HUES64 (cell line): ENCODE data around the gene PBX2.
"Not testable (repeated sequence)": the region's sequence is repeated elsewhere in the genome, so short reads cannot be mapped to it uniquely, and the experiment has no call there.

ENCODE experiments used
- H3K27ac ChIP-seq: 2 replicates; pipeline ENCODE4 v1.7.0; 2013; ENCODE audit warnings: low read depth, low read length, inconsistent platforms
- H3K27me3 ChIP-seq: 2 replicates; pipeline ENCODE4 v1.6.1; 2013; ENCODE audit warnings: mild to moderate bottlenecking, low read length; ENCODE audit not compliant: insufficient read depth
- H3K36me3 ChIP-seq: 2 replicates; pipeline ENCODE4 v1.6.1; 2013; ENCODE audit warnings: mild to moderate bottlenecking, low read length; ENCODE audit not compliant: insufficient read depth
- H3K4me1 ChIP-seq: 2 replicates; pipeline ENCODE4 v1.6.1; 2013; ENCODE audit warnings: mild to moderate bottlenecking, low read length, moderate library complexity; ENCODE audit not compliant: insufficient read depth
- H3K4me3 ChIP-seq: 2 replicates; pipeline ENCODE4 v1.5.1; 2013; ENCODE audit warnings: mild to moderate bottlenecking, low read length, moderate library complexity
- H3K9ac ChIP-seq: 2 replicates; pipeline ENCODE4 v1.6.1; 2013; ENCODE audit warnings: mild to moderate bottlenecking, low read depth, low read length
- H3K9me3 ChIP-seq: 2 replicates; pipeline ENCODE4 v1.6.1; 2013; ENCODE audit warnings: low read depth, low read length; ENCODE audit not compliant: insufficient read depth
- WGBS: fragments of 150-250, 120-280 bp; methylation state at CpG from one replicate; pipeline ENCODE4 v1.1.7; 2013; ENCODE audit warnings: missing lambda C conversion rate; 5-methylcytosine and 5-hydroxymethylcytosine counted together

PBX2 gene

DNA sequence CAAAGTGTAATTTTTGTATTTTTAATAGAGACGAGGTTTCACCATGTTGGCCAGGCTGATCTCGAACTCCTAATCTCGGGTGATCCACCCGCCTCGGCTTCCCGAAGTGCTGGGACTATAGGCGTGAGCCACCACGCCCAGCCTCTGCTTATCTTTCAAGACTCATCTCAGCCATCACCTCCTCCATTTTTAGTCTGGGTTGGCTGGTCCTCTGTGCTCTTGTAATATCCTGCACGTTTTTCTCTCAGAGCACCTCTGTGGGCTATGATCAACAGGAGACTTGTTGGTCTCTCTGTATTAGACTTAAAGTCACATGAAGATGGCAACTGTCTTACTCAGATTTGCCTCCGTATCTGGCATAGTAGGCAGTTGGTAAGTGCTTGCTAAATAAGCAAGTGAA, 26.3 kb upstream of the PBX2 start:
- Histone ChIP-seq H3K9me3 (no peaks in the 10 kb centered on the region), H3K27ac (no peak overlapping the region), H3K9ac (no peak overlapping the region), H3K36me3 (no peaks in the 10 kb centered on the region), H3K27me3 (no peaks in the 10 kb centered on the region), H3K4me1 (no peaks in the 10 kb centered on the region), H3K4me3 (no peak overlapping the region)
- 89% methylated on average over 10 of the region's 10 CpGs for WGBS

DNA sequence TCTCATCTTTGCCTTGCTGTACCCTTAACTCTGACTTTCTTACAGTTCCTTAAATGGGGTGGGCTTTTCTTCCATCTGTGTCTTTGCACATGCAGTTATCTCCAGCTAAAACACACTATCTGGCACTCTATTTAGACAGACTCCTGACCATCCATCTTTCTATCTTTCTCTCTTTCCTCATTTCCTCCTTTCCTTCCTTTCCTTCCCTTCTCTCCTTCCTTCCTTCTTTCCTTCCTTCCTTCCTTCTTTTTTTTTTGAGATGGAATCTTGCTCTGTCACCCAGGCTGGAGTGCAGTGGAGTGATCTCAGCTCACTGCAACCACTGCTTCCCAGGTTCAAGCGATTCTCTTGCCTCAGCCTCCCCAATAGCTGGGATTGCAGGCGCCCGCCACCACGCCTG, 25.6 kb upstream of the PBX2 start:
- WGBS, result 92% methylated on average over 1 of the region's 4 CpGs
- Histone ChIP-seq H3K9ac (no peak overlapping the region), H3K36me3 (no peaks in the 10 kb centered on the region), H3K27me3 (no peaks in the 10 kb centered on the region), H3K9me3 (no peaks in the 10 kb centered on the region), H3K27ac (no peak overlapping the region), H3K4me1 (no peaks in the 10 kb centered on the region), H3K4me3 (no peak overlapping the region)

DNA sequence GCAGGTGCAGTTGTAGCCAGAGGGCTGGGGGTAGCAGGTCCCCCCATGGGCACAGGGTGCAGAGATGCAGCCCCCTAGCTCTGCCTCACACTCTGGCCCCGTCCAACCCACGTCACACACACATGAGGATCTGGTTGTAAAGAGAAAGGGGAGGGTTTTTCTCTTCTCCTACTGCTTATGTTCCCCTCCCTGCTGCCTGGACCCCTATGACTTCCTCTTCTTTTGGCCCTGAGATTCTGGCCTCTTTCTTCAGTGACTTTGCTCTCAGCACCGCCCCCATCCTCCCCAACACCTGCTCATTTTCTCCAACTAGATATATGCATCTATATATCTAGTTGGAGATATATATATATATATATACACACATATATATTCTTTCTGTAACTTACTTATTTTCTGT, 24.1 kb upstream of the PBX2 start:
- WGBS, result no CpG with 5 or more reads among the region's 3 CpGs
- no peaks in the 10 kb centered on the region for H3K4me1 ChIP-seq
- H3K27me3 ChIP-seq, result no peaks in the 10 kb centered on the region
- H3K36me3 ChIP-seq, result no peaks in the 10 kb centered on the region
- no peak overlapping the region for H3K4me3 ChIP-seq
- no peak overlapping the region for H3K9ac ChIP-seq
- no peak overlapping the region for H3K27ac ChIP-seq
- no peaks in the 10 kb centered on the region for H3K9me3 ChIP-seq

DNA sequence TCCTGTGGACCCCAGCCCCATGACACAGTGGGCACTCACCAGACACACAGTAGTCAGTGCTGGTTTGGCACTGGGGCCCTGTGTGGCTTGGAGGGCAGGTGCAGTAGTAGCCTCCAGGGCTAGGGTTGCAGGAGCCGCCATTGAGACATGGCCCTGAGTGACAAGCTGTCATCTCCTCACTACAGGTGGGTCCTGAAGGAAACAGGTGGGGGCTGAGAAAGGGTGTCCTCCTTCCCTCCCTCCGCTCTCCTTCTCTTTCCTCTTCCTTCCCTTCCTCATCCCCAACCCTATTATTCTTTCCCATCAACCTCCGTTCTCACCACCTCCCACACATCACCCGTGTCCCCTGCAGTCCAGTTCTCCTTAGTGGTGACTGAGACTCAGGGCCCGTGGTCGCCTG, 23.6 kb upstream of the PBX2 start:
- H3K9me3 ChIP-seq, result no peaks in the 10 kb centered on the region
- no peak overlapping the region for H3K27ac ChIP-seq
- H3K9ac ChIP-seq, result no peak overlapping the region
- WGBS, result 87% methylated on average over 6 of the region's 6 CpGs
- no peak overlapping the region for H3K4me3 ChIP-seq
- no peaks in the 10 kb centered on the region for H3K36me3 ChIP-seq
- H3K27me3 ChIP-seq, result no peaks in the 10 kb centered on the region
- H3K4me1 ChIP-seq, result no peaks in the 10 kb centered on the region

DNA sequence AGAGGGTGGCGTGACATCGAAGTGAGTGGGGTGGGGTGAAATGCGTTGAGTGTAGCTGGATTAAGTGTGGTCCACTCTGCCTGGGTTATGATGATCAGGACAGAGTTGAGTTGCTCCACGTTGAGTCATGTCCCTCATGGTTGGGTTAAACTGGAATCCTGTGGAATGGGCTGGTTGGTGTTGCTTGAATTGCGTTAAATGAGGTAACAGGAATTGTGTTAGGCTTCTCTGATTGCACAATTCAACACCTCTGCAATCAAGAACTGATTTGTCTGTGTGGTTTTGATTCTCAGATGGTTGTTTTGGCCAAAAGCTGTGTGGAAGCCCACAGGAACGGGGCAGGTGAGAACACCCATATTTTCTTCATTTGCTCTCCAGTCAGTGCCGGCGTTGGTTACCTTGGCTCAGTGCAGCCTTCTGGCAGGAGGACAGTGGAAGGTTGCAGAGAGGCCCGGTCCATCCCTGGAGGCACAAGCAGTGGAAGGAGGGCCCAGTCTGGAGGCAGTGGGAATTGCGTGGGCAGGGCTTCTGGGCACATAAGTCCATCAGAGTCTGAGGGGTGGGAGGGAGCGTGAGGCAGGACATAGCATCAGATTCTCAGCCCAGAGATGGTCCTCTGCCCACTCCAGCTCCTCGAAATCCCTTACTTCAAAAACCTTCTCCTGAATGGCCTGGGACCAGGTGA, 22.2 kb upstream of the PBX2 start:
- Histone ChIP-seq H3K27me3 (no peaks in the 10 kb centered on the region), H3K27ac (no peak overlapping the region), H3K4me3 (no peak overlapping the region), H3K36me3 (no peaks in the 10 kb centered on the region), H3K9me3 (no peaks in the 10 kb centered on the region), H3K9ac (no peak overlapping the region), H3K4me1 (no peaks in the 10 kb centered on the region)
- 91% methylated on average over 12 of the region's 12 CpGs for WGBS

DNA sequence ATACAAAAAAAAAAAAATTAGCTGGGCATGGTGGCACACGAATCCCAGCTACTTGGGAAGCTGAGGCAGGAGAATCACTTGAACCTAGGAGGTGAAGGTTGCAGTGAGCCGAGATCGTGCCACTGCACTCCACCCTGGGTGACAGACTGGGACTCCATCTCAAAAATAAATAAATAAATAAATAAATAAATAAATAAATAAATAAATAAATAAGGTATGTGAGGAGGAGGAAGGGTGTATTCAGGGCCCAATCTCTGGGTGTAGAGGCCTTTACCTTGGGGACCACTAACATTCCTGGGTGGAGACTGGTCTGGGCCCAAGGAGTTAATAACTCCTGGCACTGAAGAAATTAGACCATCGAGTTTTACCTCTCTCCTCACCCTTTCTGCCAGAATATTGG, 21.4 kb upstream of the PBX2 start:
- not testable (repeated sequence) for H3K36me3 ChIP-seq, H3K27ac ChIP-seq, H3K4me3 ChIP-seq, H3K27me3 ChIP-seq, H3K4me1 ChIP-seq, H3K9me3 ChIP-seq, H3K9ac ChIP-seq
- WGBS, result 87% methylated on average over 3 of the region's 4 CpGs

DNA sequence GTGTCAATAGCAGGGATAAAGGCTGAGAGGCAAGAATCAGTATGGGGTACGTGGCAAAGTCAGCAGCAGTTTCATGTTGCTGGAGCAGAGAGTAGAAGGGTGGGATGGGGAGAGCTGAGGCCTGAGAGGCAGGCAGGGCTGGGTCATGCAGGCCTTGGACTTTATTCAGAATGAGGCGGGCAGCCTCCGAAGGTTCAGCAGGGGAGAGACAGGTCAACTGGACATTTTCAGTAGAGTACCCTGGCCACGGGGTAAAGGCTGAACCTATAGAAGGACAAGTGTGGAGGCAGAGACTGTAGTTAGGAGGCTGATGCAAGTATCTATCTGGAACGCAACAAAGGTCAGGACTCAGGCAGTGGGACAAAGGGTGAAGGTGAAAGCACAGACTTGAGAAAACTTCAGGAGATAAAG, 20.2 kb upstream of the PBX2 start:
- Histone ChIP-seq H3K4me3 (no peak overlapping the region), H3K4me1 (no peaks in the 10 kb centered on the region), H3K9ac (no peak overlapping the region), H3K27ac (no peak overlapping the region), H3K27me3 (no peaks in the 10 kb centered on the region), H3K36me3 (no peaks in the 10 kb centered on the region), H3K9me3 (no peaks in the 10 kb centered on the region)
- 83% methylated on average over 5 of the region's 5 CpGs for WGBS

DNA sequence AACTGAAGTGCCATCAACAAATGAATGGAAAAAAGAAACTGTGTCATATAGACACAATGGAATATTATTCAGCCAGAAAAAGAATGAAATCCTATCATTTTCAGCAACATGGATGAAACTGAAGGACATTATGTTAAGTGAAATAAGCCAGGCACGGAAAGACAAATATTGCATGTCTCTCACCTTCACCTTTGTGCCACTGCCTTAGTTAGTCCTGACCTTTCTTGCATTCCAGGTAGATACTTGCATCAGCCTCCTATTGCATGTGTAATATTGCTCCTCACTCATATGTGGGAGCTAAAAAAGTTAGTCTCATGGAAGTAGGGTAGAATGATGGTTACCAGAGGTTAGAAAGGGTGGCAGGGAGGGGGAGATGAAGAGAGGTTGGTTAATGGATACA, 19.0 kb upstream of the PBX2 start:
- 100% methylated on average over 1 of the region's 1 CpG for WGBS
- H3K27ac ChIP-seq, result no peak overlapping the region
- no peaks in the 10 kb centered on the region for H3K4me1 ChIP-seq
- no peaks in the 10 kb centered on the region for H3K36me3 ChIP-seq
- H3K4me3 ChIP-seq, result no peak overlapping the region
- H3K9ac ChIP-seq, result no peak overlapping the region
- no peaks in the 10 kb centered on the region for H3K27me3 ChIP-seq
- H3K9me3 ChIP-seq, result no peaks in the 10 kb centered on the region

DNA sequence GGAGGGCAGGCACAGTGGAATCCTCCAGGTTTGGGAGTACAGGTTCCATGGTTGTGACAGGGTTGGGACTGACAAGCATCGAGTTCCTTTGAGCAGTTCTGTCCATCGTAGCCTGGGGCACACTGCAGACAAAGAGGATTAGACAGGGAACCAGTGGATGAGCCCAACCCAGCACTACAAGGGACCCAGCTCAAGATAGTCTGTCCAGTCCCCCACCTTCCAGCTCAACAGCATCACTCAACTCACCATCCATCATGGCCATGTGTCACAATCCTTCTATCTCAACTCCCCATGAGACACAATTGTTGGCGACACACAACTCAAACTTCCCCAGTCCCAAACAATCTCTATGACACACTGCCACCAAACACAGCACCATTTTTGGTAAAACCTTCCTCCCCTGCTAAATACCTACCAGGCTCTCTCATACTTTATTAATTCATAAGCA, 14.3 kb upstream of the PBX2 start:
- 85% methylated on average over 3 of the region's 3 CpGs for WGBS

DNA sequence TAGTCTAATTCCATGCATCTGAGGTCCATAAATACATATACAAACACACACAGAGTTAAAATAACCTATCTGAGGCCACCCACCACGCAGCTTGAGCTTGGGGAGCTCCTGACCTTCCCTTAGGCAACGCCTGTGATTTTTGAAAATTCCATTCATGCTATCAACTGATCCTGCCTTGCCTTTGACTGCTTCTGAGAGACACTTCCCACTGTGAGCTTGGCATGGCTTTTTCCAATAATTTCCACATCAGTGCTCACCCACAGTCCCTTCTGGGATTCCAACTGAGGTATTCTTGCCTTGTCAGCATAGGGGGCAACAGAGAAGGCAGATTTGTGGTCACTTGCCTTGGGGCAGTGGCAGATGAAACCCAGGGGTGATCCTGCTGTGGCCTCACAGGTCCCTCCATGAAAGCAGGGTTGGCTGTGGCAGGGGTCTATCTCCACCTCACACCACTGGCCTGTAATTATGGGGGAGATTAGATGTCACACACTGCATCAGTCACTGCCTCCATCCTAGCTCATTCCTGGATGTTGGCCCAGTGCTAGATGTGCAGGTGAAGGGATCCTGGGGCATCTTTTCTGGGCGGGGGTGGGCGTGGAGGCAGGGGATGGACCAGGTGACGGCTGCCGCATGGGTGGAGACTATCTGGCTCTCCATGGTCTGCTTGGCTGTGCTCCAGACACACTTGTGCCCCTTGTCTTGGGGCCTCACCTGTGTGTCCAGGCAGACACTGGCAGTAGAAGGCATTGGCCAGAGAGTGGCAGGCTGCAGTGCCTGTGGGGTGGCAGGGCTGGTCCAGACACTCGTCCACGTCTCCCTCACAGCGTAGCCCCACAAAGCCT, 13.6 kb upstream of the PBX2 start:
- H3K4me3 ChIP-seq, result no peak overlapping the region
- H3K36me3 ChIP-seq, result no peaks in the 10 kb centered on the region
- no peaks in the 10 kb centered on the region for H3K9me3 ChIP-seq
- no peak overlapping the region for H3K27ac ChIP-seq
- no peak overlapping the region for H3K9ac ChIP-seq
- WGBS, result 90% methylated on average over 9 of the region's 9 CpGs
- no peaks in the 10 kb centered on the region for H3K4me1 ChIP-seq
- H3K27me3 ChIP-seq, result no peaks in the 10 kb centered on the region

More for the DNA sequence above, 14.3 kb upstream of the PBX2 start:
- Histone ChIP-seq H3K9me3 (no peaks in the 10 kb centered on the region), H3K9ac (no peak overlapping the region), H3K36me3 (no peaks in the 10 kb centered on the region), H3K4me3 (no peak overlapping the region), H3K4me1 (no peaks in the 10 kb centered on the region), H3K27me3 (no peaks in the 10 kb centered on the region), H3K27ac (no peak overlapping the region)

DNA sequence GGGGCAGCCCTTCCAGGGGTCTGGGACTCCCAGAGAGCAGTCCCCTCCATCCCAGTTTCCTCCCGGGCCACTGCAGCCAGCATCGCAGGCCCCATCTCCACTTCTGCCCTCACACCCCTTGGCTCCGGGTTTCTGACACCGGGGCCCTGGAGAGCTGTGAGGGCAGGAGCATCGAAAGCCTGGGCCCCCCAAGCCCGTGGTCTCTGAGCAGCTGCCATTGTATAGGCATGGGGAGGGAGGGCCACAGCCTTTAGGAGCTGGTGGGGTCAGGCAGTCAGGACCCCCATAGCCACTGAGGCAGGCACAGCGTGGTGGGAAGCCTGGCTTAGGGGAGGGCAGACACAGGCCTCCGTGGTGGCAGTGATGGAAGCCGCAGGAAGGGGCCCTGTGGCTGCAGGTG, 12.2 kb upstream of the PBX2 start:
- Histone ChIP-seq H3K4me1 (peaks cover 5% of the 10 kb centered on the region; the same call in 1 of the 2 replicates), H3K27me3 (no peaks in the 10 kb centered on the region), H3K4me3 (no peak overlapping the region), H3K9me3 (no peaks in the 10 kb centered on the region), H3K9ac (no peak overlapping the region), H3K36me3 (no peaks in the 10 kb centered on the region), H3K27ac (no peak overlapping the region)
- 89% methylated on average over 9 of the region's 9 CpGs for WGBS
